PC-3 (cell line): Measurements from ENCODE around the gene AP4S1. TPM values are rescaled to one million over a fixed set of nuclear protein-coding genes. Genes with fewer than 3 reads are reported as not detected.
"Not testable (repeated sequence)": the region's sequence is repeated elsewhere in the genome, so short reads cannot be mapped to it uniquely, and the experiment has no call there.

Experiments
- ATAC-seq: fragments of 200-7000 bp; cut with Tn5 transposase; 2 replicates; pipeline ENCODE4 v1.9.1; 2020; ENCODE audit warnings: mild to moderate bottlenecking, moderate library complexity
- BruUV-seq: library from RNA; stranded (reverse); fragments of 400-500 nt; replicated peaks from 2 replicates; lab custom pipeline; 2021; lab: Mats Ljungman, UMichigan
- CTCF ChIA-PET: fragments of 300-600 bp; sonication (Branson Sonifier 250); formaldehyde crosslinking; loops from one replicate; lab custom pipeline; 2022; ENCODE audit warnings: antibody characterized with exemption; lab: Charles Lee
- POLR2A ChIA-PET: fragments of 300-600 bp; sonication (Branson Sonifier 250); formaldehyde crosslinking; loops from one replicate; lab custom pipeline; 2022; ENCODE audit warnings: antibody characterized with exemption; ENCODE audit not compliant: unreplicated experiment; lab: Charles Lee
- DNase-seq: peaks from one replicate; pipeline ENCODE4 v3.0.0-alpha.2; 2015
- H2AFZ ChIP-seq: fragments of 300-600 bp; sonication (generic); 2 replicates; pipeline ENCODE4 v1.6.0; 2016; ENCODE audit warnings: antibody characterized with exemption, low read length
- H3F3A ChIP-seq: fragments of 300-600 bp; sonication (generic); one replicate; pipeline ENCODE4 v1.6.0; 2017; ENCODE audit warnings: antibody characterized with exemption, low read length, control low read depth, mild to moderate bottlenecking; ENCODE audit not compliant: unreplicated experiment
- H3K27ac ChIP-seq: fragments of 300-600 bp; sonication (generic); 2 replicates; pipeline ENCODE4 v1.5.1; 2016; ENCODE audit warnings: mild to moderate bottlenecking, low read length
- H3K27me3 ChIP-seq: fragments of 300-600 bp; sonication (generic); 2 replicates; pipeline ENCODE4 v1.6.1; 2016; ENCODE audit warnings: low read length, mixed read lengths
- H3K36me3 ChIP-seq: fragments of 300-600 bp; sonication (generic); 2 replicates; pipeline ENCODE4 v1.6.1; 2016; ENCODE audit warnings: low read depth, mixed run types, low read length, mixed read lengths
- H3K4me1 ChIP-seq: fragments of 300-600 bp; sonication (generic); 2 replicates; pipeline ENCODE4 v1.5.1; 2016; ENCODE audit warnings: low read length; ENCODE audit not compliant: insufficient read depth
- H3K4me2 ChIP-seq: fragments of 300-600 bp; sonication (generic); 2 replicates; pipeline ENCODE4 v1.6.0; 2016; ENCODE audit warnings: low read length
- H3K4me3 ChIP-seq: fragments of 300-600 bp; sonication (generic); 2 replicates; pipeline ENCODE4 v1.5.1; 2016; ENCODE audit warnings: mild to moderate bottlenecking, low read length, mixed read lengths
- H3K79me2 ChIP-seq: fragments of 300-600 bp; sonication (generic); 2 replicates; pipeline ENCODE4 v1.6.1; 2017; ENCODE audit warnings: low read length, mixed read lengths
- H3K9ac ChIP-seq: fragments of 300-600 bp; sonication (generic); 2 replicates; pipeline ENCODE4 v1.6.0; 2016; ENCODE audit warnings: mild to moderate bottlenecking, low read length
- H3K9me2 ChIP-seq: fragments of 300-600 bp; sonication (generic); replicated peaks from 2 replicates; pipeline ENCODE4 v1.6.1; 2016; ENCODE audit warnings: mixed run types, low read length, mixed read lengths
- H3K9me3 ChIP-seq: fragments of 300-600 bp; sonication (generic); 2 replicates; pipeline ENCODE4 v1.6.1; 2016; ENCODE audit warnings: low read length, mixed read lengths
- H4K20me1 ChIP-seq: fragments of 300-600 bp; sonication (generic); 2 replicates; pipeline ENCODE4 v1.6.1; 2016; ENCODE audit warnings: low read length, mixed read lengths
- EZH2 ChIP-seq: fragments of 300-600 bp; sonication (generic); IDR thresholded peaks from one replicate; pipeline ENCODE4 v1.6.1; 2017; ENCODE audit warnings: antibody characterized with exemption, mild to moderate bottlenecking, low read length; ENCODE audit not compliant: unreplicated experiment
- EZH2phosphoT487 ChIP-seq: fragments of 300-600 bp; sonication (generic); IDR thresholded peaks from 2 replicates; pipeline ENCODE4 v1.6.1; 2018; ENCODE audit warnings: mild to moderate bottlenecking, antibody characterized with exemption, low read length, borderline replicate concordance
- intact Hi-C: fragments of 100-400 bp; cut with micrococcal nuclease; formaldehyde crosslinking; loops from 2 replicates; pipeline ENCODE4 v1.9.0; 2023
- total RNA-seq: library from RNA; depleted of rRNA; stranded (reverse); fragments of >200 nt; gene quantifications from 2 replicates; pipeline ENCODE4 v1.2.3, GENCODE V29; 2014
- TF ChIP-seq, protein P1 (sequence below): fragments of 300-600 bp; sonication (generic); conservative IDR thresholded peaks from 2 replicates; pipeline ENCODE4 v1.5.1; 2017; ENCODE audit warnings: antibody characterized with exemption, low read depth, mild to moderate bottlenecking, low read length

Gene AP4S1
- total RNA-seq, 1 experiment from 2014 or later = 3.2 TPM

GRCh38 chr14:31059152-31059924 is 33.9 kb downstream of the AP4S1 start:
- POLR2A ChIA-PET = no interaction called here
- H3K27ac ChIP-seq = no peak overlapping the region
- H3K9ac ChIP-seq = no peak overlapping the region

DNA sequence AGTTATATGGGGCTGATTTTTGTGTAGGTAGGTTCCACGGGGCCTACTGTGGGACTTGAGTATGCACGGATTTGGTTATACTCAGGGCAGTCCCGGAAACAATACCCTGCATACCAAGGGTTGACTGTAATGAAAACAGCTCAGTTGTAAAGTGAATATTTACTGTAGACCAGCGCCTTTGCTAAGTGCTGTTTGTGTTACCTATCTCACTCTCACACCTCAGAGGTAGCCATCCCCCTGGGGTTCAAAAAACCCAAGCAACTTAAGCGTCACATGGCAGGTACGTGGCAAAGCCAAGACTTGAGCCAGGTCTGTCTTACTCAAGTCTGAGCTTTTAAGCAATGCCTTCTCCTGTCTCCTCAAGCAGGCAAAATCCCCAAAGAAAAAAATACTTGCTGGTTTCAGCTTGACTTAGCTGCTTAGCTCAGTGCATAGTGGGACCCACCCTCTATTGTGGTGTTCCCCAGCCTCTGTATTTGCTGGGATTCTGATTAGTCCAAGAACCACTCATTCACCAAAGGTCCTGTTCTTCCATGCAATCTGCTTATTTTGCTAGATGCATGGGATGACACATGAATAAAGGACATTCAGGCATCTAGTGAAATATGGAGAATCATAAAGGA is 34.9 kb downstream of the AP4S1 start:
- no peak overlapping the region for H3K27ac ChIP-seq
- no peak overlapping the region for H3K9ac ChIP-seq
- no peak overlapping the region for H2AFZ ChIP-seq
- ChIA-PET CTCF (no interaction called here), POLR2A (no interaction called here)
- H3K4me1 ChIP-seq = peaks cover 13% of the 10 kb centered on the region
- no peak for ATAC-seq
- no peaks in the 10 kb centered on the region for H3K79me2 ChIP-seq
- BruUV-seq = no TSS peak
- no peaks in the 10 kb centered on the region for H3K27me3 ChIP-seq
- H3K9me2 ChIP-seq = no peaks in the 10 kb centered on the region
- H3K36me3 ChIP-seq = no peaks in the 10 kb centered on the region
- H4K20me1 ChIP-seq = no peaks in the 10 kb centered on the region
- H3K4me3 ChIP-seq = no peak overlapping the region
- H3K4me2 ChIP-seq = no peak overlapping the region
- TF ChIP-seq EZH2phosphoT487 (no peak), EZH2 (no peak)
- TF ChIP-seq, protein P1, sequence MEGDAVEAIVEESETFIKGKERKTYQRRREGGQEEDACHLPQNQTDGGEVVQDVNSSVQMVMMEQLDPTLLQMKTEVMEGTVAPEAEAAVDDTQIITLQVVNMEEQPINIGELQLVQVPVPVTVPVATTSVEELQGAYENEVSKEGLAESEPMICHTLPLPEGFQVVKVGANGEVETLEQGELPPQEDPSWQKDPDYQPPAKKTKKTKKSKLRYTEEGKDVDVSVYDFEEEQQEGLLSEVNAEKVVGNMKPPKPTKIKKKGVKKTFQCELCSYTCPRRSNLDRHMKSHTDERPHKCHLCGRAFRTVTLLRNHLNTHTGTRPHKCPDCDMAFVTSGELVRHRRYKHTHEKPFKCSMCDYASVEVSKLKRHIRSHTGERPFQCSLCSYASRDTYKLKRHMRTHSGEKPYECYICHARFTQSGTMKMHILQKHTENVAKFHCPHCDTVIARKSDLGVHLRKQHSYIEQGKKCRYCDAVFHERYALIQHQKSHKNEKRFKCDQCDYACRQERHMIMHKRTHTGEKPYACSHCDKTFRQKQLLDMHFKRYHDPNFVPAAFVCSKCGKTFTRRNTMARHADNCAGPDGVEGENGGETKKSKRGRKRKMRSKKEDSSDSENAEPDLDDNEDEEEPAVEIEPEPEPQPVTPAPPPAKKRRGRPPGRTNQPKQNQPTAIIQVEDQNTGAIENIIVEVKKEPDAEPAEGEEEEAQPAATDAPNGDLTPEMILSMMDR = no peak
- intact Hi-C loops = no loop called here
- no peaks in the 10 kb centered on the region for H3K9me3 ChIP-seq
- no peaks in the 10 kb centered on the region for H3F3A ChIP-seq
- no peak for DNase-seq

More at GRCh38 chr14:31059152-31059924, 33.9 kb downstream of the AP4S1 start:
- ATAC-seq (peak; percentile 15; the same call in 1 of the 2 replicates), DNase-seq (peak; percentile 33)
- Histone ChIP-seq H3K4me2 (no peak overlapping the region), H2AFZ (no peak overlapping the region), H3K9me3 (no peaks in the 10 kb centered on the region), H3K4me1 (peaks cover 13% of the 10 kb centered on the region), H3K27me3 (no peaks in the 10 kb centered on the region), H3K9me2 (no peaks in the 10 kb centered on the region), H3F3A (no peaks in the 10 kb centered on the region), H4K20me1 (no peaks in the 10 kb centered on the region), H3K79me2 (no peaks in the 10 kb centered on the region), H3K36me3 (no peaks in the 10 kb centered on the region), H3K4me3 (no peak overlapping the region)
- no TSS peak for BruUV-seq
- TF ChIP-seq EZH2 (no peak), EZH2phosphoT487 (no peak)
- TF ChIP-seq, protein P1 = no peak
- CTCF ChIA-PET = no interaction called here
- intact Hi-C loops = no loop called here

- H3K4me2 ChIP-seq, CTCF ChIA-PET, BruUV-seq, H2AFZ ChIP-seq, H3K9ac ChIP-seq, intact Hi-C loops, H3K9me2 ChIP-seq, H3K36me3 ChIP-seq, ATAC-seq, POLR2A ChIA-PET, H4K20me1 ChIP-seq, H3K9me3 ChIP-seq, H3K79me2 ChIP-seq, DNase-seq, H3K27ac ChIP-seq, H3K27me3 ChIP-seq, H3K4me3 ChIP-seq, H3F3A ChIP-seq: not testable (repeated sequence)
- peaks cover 13% of the 10 kb centered on the region for H3K4me1 ChIP-seq
Observed at GRCh38 chr14:31062908-31063307, 37.5 kb downstream of the AP4S1 start.
